HepG2 (cell line): ENCODE results near the gene SBNO1. TPM values are rescaled to one million over a fixed set of nuclear protein-coding genes. Genes with fewer than 3 reads are reported as not detected.
A peak's percentile ranks its signal among the peaks of the same experiment; 100 is the strongest.

Experiments used
- KDM1A ChIP-seq: IDR thresholded peaks from 2 replicates; pipeline ENCODE4 v1.6.1; 2016; ENCODE audit warnings: missing compliant biosample characterization
- MTA1 ChIP-seq: sonication (generic); formaldehyde crosslinking; IDR thresholded peaks from 2 replicates; pipeline ENCODE4 v1.4.0; 2020; ENCODE audit warnings: missing genetic modification reagents, mild to moderate bottlenecking, borderline replicate concordance
- SYNCRIP ChIP-seq: fragments of 200-400 bp; formaldehyde crosslinking; IDR thresholded peaks from 2 replicates; pipeline ENCODE4 v1.6.1; 2018; ENCODE audit warnings: mild to moderate bottlenecking, low read depth, low read length; ENCODE audit not compliant: insufficient read depth
- TBP ChIP-seq: sonication (generic); formaldehyde crosslinking; IDR thresholded peaks from 2 replicates; pipeline ENCODE4 v1.5.0; 2020; ENCODE audit warnings: missing genetic modification reagents
- ZFY ChIP-seq: sonication (generic); formaldehyde crosslinking; IDR thresholded peaks from 2 replicates; pipeline ENCODE4 v1.4.0; 2020; ENCODE audit warnings: missing genetic modification reagents
- ZNF569 ChIP-seq: sonication (generic); formaldehyde crosslinking; IDR thresholded peaks from 2 replicates; pipeline ENCODE4 v1.5.0; 2020; ENCODE audit warnings: mild to moderate bottlenecking, missing genetic modification reagents, moderate library complexity, borderline replicate concordance
- ZNF746 ChIP-seq: sonication (generic); formaldehyde crosslinking; IDR thresholded peaks from 2 replicates; pipeline ENCODE4 v1.8.0; 2022; ENCODE audit warnings: mild to moderate bottlenecking, missing genetic modification reagents
- ZSCAN21 ChIP-seq: sonication (generic); formaldehyde crosslinking; IDR thresholded peaks from 2 replicates; pipeline ENCODE4 v1.8.0; 2022; ENCODE audit warnings: mild to moderate bottlenecking, missing genetic modification reagents, moderate library complexity, borderline replicate concordance
- polyA plus RNA-seq, 8 experiments: library from polyadenylated mRNA; depleted of rRNA in 3 of 8; stranded (reverse) in 7 of 8; unstranded in 1 of 8; fragments of >200 nt; fragmentation: Illumina TruSeq in 4 of 8; extraction: Trizol in 4 of 8; gene quantifications; 2 replicates each; pipeline versions ENCODE4 v1.2.1 to v1.2.3, GENCODE V29; 2011 to 2016; ENCODE audit warnings: low read depth in 4 of 8, missing spikeins in 1 of 8, mixed read lengths in 1 of 8; ENCODE audit not compliant: insufficient read depth in 1 of 8
- total RNA-seq, 5 experiments: library from RNA; depleted of rRNA; stranded (reverse); fragments of >200 nt; fragmentation: Illumina TruSeq; extraction: Trizol; gene quantifications; 2 replicates each; pipeline ENCODE4 v1.2.3, GENCODE V29; 2016; ENCODE audit warnings: low read depth in 1 of 5
- TF ChIP-seq, protein P1 (sequence below): sonication (generic); formaldehyde crosslinking; IDR thresholded peaks from 2 replicates; pipeline ENCODE4 v1.5.0; 2020; ENCODE audit warnings: missing genetic modification reagents
- TF ChIP-seq, protein P2 (sequence below): sonication (generic); formaldehyde crosslinking; IDR thresholded peaks from 2 replicates; pipeline ENCODE4 v1.9.0; 2021; ENCODE audit warnings: mild to moderate bottlenecking, missing genetic modification reagents
- TF ChIP-seq, protein P3 (sequence below): sonication (generic); formaldehyde crosslinking; IDR thresholded peaks from 2 replicates; pipeline ENCODE4 v1.5.0; 2020; ENCODE audit warnings: missing genetic modification reagents
- TF ChIP-seq, protein P4 (sequence below): sonication (generic); formaldehyde crosslinking; conservative IDR thresholded peaks from 2 replicates; pipeline ENCODE4 v1.8.0; 2022; ENCODE audit warnings: missing genetic modification reagents
- TF ChIP-seq, protein P5 (sequence below): sonication (generic); formaldehyde crosslinking; IDR thresholded peaks from 2 replicates; pipeline ENCODE4 v1.5.1; 2020; ENCODE audit warnings: mild to moderate bottlenecking, missing genetic modification reagents, borderline replicate concordance

The SBNO1 gene
- total and polyA plus RNA-seq, 2 of the 13 experiments (the other 11 are each of a cell fraction or from before 2014, with no cell fraction given): 10.9 to 40.2 TPM

DNA sequence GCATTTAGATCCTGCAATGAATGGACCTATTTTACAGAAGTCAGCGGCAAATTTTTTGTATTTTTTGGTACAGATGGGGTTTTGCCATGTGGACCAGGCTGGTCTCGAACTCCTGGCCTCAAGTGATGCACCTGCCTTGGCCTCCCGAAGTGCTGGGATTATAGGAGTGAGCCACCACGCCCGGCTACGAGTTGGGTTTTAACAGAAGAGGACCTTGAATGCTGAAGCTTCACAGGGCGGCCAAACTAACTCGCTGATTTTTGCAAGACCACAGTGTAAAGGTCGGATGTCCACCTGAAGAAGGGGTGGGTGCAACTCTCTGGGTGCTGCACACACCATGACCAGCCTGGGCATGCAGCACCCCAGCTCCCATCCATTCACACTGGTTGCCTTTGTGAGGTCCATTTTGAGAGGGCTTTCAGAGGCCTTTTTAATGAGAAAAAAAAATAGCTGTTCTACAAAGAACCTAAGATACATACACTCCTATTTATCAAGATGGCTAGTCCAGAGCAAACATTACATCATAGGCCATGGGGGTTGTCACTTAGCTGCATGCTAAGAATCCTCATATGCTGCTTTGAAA is 71.4 kb downstream of the SBNO1 start (continued):
- TF ChIP-seq, protein P1, sequence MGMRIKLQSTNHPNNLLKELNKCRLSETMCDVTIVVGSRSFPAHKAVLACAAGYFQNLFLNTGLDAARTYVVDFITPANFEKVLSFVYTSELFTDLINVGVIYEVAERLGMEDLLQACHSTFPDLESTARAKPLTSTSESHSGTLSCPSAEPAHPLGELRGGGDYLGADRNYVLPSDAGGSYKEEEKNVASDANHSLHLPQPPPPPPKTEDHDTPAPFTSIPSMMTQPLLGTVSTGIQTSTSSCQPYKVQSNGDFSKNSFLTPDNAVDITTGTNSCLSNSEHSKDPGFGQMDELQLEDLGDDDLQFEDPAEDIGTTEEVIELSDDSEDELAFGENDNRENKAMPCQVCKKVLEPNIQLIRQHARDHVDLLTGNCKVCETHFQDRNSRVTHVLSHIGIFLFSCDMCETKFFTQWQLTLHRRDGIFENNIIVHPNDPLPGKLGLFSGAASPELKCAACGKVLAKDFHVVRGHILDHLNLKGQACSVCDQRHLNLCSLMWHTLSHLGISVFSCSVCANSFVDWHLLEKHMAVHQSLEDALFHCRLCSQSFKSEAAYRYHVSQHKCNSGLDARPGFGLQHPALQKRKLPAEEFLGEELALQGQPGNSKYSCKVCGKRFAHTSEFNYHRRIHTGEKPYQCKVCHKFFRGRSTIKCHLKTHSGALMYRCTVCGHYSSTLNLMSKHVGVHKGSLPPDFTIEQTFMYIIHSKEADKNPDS (CRISPR knock-in tag): no peak
- TF ChIP-seq, protein P2, sequence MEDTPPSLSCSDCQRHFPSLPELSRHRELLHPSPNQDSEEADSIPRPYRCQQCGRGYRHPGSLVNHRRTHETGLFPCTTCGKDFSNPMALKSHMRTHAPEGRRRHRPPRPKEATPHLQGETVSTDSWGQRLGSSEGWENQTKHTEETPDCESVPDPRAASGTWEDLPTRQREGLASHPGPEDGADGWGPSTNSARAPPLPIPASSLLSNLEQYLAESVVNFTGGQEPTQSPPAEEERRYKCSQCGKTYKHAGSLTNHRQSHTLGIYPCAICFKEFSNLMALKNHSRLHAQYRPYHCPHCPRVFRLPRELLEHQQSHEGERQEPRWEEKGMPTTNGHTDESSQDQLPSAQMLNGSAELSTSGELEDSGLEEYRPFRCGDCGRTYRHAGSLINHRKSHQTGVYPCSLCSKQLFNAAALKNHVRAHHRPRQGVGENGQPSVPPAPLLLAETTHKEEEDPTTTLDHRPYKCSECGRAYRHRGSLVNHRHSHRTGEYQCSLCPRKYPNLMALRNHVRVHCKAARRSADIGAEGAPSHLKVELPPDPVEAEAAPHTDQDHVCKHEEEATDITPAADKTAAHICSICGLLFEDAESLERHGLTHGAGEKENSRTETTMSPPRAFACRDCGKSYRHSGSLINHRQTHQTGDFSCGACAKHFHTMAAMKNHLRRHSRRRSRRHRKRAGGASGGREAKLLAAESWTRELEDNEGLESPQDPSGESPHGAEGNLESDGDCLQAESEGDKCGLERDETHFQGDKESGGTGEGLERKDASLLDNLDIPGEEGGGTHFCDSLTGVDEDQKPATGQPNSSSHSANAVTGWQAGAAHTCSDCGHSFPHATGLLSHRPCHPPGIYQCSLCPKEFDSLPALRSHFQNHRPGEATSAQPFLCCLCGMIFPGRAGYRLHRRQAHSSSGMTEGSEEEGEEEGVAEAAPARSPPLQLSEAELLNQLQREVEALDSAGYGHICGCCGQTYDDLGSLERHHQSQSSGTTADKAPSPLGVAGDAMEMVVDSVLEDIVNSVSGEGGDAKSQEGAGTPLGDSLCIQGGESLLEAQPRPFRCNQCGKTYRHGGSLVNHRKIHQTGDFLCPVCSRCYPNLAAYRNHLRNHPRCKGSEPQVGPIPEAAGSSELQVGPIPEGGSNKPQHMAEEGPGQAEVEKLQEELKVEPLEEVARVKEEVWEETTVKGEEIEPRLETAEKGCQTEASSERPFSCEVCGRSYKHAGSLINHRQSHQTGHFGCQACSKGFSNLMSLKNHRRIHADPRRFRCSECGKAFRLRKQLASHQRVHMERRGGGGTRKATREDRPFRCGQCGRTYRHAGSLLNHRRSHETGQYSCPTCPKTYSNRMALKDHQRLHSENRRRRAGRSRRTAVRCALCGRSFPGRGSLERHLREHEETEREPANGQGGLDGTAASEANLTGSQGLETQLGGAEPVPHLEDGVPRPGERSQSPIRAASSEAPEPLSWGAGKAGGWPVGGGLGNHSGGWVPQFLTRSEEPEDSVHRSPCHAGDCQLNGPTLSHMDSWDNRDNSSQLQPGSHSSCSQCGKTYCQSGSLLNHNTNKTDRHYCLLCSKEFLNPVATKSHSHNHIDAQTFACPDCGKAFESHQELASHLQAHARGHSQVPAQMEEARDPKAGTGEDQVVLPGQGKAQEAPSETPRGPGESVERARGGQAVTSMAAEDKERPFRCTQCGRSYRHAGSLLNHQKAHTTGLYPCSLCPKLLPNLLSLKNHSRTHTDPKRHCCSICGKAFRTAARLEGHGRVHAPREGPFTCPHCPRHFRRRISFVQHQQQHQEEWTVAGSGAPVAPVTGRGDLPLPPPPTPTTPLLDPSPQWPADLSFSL (CRISPR knock-in tag): no peak
- TF ChIP-seq KDM1A (CRISPR knock-in tag) (peak; percentile 71; the same call in 1 of the 2 replicates), MTA1 (0 out of 2 replicates have a peak, but pooled peaks have one; percentile 73), SYNCRIP (no peak), ZFY (CRISPR knock-in tag) (peak; percentile 50; the same call in 1 of the 2 replicates), TBP (CRISPR knock-in tag) (no peak), ZSCAN21 (CRISPR knock-in tag) (no peak), ZNF746 (CRISPR knock-in tag) (no peak), ZNF569 (CRISPR knock-in tag) (no peak)
- TF ChIP-seq, protein P3, sequence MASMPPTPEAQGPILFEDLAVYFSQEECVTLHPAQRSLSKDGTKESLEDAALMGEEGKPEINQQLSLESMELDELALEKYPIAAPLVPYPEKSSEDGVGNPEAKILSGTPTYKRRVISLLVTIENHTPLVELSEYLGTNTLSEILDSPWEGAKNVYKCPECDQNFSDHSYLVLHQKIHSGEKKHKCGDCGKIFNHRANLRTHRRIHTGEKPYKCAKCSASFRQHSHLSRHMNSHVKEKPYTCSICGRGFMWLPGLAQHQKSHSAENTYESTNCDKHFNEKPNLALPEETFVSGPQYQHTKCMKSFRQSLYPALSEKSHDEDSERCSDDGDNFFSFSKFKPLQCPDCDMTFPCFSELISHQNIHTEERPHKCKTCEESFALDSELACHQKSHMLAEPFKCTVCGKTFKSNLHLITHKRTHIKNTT (CRISPR knock-in tag): no peak
- TF ChIP-seq, protein P4, sequence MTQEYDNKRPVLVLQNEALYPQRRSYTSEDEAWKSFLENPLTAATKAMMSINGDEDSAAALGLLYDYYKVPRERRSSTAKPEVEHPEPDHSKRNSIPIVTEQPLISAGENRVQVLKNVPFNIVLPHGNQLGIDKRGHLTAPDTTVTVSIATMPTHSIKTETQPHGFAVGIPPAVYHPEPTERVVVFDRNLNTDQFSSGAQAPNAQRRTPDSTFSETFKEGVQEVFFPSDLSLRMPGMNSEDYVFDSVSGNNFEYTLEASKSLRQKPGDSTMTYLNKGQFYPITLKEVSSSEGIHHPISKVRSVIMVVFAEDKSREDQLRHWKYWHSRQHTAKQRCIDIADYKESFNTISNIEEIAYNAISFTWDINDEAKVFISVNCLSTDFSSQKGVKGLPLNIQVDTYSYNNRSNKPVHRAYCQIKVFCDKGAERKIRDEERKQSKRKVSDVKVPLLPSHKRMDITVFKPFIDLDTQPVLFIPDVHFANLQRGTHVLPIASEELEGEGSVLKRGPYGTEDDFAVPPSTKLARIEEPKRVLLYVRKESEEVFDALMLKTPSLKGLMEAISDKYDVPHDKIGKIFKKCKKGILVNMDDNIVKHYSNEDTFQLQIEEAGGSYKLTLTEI (CRISPR knock-in tag): no peak
- TF ChIP-seq, protein P5, sequence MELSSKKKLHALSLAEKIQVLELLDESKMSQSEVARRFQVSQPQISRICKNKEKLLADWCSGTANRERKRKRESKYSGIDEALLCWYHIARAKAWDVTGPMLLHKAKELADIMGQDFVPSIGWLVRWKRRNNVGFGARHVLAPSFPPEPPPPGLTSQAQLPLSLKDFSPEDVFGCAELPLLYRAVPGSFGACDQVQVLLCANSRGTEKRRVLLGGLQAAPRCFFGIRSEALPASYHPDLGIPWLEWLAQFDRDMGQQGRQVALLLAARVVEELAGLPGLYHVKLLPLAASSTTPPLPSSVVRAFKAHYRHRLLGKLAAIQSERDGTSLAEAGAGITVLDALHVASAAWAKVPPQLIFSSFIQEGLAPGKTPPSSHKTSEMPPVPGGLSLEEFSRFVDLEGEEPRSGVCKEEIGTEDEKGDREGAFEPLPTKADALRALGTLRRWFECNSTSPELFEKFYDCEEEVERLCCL (CRISPR knock-in tag): no peak
